HG03097 (cell line): ENCODE results near the gene ATG9B.

Source experiments
- ATAC-seq: cut with Tn5 transposase; IDR thresholded peaks from one replicate; pipeline ENCODE4 v1.9.1; 2021; ENCODE audit not compliant: unreplicated experiment, low FRiP score

ATG9B gene

DNA sequence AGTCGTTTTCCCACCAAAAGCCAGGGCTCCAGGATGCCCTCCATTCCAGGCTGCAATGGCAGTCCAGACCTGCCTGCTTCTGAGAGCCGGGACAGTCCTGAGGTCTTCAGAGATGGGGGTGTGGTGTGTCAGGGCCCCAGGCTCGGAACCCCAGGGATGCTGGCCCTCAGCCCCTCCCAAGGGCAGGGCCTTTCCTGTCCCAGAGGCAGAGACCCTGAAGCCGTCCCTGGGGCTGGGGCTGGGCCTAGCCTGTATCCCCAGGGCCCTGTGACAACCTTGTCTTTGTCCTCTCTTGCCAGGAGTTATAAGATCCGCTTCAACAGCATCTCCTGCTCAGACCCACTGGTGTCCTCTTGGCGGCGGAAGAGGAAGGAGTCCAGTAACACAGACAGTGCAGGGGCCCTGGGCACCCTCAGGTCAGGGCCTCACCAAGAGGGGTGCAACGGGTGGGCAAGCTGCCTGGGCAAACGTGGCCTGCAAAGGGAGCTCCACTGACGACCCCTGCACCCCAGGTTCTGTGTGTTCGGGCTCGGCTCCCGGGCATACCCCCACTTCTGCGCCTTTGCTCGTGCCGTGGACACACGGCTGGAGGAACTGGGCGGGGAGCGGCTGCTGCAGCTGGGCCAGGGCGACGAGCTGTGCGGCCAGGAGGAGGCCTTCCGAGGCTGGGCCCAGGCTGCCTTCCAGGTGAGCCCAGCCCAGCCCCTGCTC lies 17.5 kb downstream of the ATG9B start:
- no peak for ATAC-seq

- no peak for ATAC-seq
Measured at GRCh38 chr7:151005566-151005965, 18.7 kb downstream of the ATG9B start.

DNA sequence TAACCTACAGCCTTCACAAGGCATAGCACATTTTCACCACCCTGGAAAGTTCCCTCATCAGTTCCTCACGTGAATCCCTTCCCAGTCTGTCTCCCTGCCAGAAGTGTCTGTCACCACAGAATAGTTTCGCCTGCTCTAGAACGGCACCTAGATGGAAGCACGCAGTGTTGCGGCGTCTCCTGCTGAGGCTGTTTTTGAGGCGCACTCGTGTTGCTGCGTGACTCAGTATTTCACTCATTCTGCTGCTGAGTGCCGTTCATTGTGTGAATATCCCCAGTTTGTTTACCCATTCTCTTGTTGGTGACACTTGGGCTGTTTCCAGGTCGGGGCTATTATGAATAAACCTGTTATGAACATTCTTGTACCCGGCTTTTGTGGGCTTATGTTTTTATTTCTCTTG lies 20.7 kb downstream of the ATG9B start:
- no peak for ATAC-seq

DNA sequence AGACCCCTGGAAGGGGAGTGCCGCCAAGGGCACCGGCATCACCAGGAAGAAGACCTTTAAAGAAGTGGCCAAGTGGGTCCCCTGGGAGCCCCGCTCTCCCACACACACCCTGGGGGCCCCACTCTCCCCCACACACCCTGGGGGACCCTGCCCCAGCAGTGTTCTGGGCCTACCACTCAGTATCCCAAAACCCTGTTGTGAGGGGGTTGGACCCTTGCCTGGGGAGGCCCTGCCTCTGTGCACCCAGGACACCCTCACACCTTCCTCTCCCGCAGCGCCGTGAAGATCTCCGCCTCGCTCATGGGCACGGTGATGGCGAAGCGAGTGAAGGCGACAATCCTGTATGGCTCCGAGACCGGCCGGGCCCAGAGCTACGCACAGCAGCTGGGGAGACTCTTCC lies 22.7 kb downstream of the ATG9B start:
- no peak for ATAC-seq

GRCh38 chr7:151000897-151001495 lies 23.3 kb downstream of the ATG9B start:
- ATAC-seq = no peak

DNA sequence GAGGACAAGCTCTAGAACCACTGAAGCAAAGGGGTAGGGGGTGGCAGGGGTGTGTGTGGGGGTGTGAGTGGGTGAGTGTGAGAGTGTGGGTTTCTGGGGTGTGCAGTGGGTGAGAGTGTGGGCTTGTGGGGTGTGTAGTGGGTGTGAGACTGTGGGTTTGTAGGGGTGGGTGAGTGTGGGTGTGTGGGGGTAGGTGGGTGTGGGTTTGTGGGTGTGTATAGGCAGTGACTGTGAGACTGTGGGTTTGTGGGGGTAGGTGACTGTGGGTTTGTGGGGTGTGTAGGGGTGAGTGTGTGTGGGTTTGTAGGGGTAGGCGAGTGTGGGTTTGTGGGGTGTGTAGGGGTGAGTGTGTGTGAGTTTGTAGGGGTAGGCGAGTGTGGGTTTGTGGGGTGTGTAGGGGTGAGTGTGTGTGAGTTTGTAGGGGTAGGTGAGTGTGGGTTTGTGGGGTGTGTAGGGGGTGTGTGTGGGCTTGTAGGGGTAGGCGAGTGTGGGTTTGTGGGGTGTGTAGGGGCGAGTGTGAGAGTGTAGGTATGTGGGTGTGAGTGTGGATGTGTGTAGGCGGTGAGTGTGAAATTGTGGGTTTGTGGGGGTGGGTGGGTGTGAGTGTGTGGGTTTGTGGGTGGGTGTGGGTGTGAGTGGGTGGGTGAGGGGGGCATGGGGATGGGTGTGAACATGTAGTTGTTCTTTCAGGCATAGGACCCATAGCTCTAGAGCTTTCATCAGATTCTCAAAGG lies 24.6 kb downstream of the ATG9B start:
- ATAC-seq = no peak

- no peak for ATAC-seq
Measured at GRCh38 chr7:150999001-150999400, 25.3 kb downstream of the ATG9B start.

DNA sequence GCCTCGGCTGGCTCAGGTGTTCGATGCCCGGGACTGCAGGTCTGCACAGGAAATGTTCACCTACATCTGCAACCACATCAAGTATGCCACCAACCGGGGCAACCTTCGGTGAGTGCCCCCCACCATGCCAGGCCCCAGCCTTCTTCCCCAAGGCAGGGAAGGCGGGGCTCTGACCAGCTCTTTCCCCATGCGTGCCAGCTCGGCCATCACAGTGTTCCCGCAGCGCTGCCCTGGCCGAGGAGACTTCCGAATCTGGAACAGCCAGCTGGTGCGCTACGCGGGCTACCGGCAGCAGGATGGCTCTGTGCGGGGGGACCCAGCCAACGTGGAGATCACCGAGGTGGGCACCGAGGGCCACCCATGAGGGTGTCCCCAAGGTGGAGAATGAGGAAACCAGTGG lies 26.0 kb downstream of the ATG9B start:
- ATAC-seq = no peak

DNA sequence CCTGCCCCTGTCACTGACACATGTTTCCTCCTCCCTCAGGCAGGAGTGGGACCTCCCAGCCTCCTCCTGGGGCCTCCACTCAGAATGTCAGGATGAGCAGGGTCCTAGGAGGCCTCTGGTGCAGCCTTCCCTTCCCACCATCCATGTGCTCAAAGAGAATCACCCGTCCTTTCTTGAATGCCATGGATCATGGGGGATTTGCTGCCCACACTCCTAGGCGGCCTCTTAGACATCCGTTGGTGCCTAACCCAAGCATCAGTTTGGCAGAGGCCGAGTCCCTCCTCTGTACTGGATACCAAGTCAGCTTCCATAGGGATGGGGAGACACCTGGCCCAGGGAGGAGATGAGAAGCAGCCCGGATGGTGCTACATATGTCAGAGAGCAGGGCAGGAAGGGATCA lies 26.5 kb downstream of the ATG9B start:
- ATAC-seq = no peak

DNA sequence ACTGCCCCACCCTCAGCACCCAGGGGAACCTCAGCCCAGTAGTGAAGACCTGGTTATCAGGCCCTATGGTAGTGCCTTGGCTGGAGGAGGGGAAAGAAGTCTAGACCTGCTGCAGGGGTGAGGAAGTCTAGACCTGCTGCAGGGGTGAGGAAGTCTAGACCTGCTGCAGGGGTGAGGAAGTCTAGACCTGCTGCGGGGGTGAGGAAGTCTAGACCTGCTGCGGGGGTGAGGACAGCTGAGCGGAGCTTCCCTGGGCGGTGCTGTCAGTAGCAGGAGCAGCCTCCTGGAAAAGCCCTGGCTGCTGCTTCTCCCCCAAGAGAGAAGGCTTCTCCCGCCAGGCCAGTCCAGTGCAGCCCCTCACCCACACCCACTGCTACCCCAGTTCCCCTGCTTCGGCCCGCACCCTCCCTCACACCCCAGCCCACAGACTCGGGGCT lies 27.2 kb downstream of the ATG9B start:
- ATAC-seq = no peak

- no peak for ATAC-seq
Measured at GRCh38 chr7:150996376-150997074, 27.8 kb downstream of the ATG9B start.

DNA sequence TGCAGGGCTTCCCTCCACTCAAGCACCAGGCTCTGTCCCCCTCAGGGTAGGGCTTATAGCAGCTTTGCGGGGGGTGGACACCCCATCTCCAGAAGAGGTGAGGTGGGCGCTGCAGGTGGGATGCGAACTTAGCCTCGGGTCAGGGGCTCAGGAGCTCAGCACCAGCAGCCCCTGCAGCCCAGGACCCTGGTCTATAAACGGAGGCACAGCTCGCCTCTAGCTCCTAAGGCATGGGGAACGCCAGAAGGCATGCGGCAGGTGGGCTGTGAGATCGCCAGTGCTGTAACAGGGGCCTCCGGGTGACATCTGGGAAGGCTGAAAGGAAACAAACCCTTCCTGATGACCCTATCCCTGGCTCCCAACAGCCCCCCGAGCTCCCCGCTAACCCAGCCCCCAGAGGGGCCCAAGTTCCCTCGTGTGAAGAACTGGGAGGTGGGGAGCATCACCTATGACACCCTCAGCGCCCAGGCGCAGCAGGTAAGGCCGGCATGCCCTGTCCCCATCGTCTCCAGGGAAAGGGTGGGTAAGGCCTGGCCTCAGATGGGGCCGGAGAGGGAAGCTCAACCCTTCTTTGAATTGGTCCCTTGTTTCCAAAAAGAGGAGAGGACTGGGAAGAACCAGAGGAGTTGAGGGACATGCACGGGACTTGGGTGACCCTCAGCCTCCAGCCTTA lies 29.3 kb downstream of the ATG9B start:
- ATAC-seq = no peak

DNA sequence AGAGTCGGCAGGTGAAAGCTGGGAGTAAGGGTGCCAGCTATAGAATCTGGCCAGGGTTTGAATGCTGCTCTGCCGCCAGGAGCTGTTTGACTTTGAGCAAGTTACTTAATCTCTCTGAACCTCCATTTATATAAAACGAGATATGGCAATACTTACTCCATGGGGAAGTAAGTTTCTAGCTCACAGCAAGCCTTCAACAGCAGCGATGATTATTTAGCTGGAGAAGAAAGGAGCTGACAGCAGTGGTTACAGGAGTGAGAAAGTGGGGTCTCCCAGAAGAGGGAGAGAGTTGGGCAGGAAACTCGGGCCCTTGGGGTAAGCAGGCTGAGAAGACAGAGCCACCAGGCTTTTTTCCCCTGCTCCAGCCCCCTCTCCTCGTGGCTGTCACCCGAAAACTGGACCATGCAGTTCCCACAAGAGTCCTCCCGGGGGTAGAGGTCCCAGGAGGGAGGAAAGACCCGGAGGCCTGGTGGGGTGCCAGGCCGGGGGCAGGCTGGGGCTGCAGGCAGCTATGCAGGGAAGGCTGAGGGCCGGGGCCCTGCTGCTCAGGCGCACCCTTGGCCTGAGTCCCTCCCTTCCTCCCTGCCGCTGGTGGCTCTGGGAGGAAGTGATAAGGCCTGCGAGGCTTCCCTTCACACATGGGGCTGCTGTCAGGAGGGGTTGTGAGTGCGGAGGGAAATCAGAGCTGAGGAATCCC lies 30.0 kb downstream of the ATG9B start:
- ATAC-seq = no peak

DNA sequence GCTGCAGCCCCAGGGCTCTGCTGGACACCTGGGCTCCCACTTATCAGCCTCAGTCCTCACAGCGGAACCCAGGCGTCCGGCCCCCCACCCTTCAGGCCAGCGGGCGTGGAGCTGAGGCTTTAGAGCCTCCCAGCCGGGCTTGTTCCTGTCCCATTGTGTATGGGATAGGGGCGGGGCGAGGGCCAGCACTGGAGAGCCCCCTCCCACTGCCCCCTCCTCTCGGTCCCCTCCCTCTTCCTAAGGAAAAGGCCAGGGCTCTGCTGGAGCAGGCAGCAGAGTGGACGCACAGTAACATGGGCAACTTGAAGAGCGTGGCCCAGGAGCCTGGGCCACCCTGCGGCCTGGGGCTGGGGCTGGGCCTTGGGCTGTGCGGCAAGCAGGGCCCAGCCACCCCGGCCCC lies 30.8 kb downstream of the ATG9B start:
- ATAC-seq = no peak

DNA sequence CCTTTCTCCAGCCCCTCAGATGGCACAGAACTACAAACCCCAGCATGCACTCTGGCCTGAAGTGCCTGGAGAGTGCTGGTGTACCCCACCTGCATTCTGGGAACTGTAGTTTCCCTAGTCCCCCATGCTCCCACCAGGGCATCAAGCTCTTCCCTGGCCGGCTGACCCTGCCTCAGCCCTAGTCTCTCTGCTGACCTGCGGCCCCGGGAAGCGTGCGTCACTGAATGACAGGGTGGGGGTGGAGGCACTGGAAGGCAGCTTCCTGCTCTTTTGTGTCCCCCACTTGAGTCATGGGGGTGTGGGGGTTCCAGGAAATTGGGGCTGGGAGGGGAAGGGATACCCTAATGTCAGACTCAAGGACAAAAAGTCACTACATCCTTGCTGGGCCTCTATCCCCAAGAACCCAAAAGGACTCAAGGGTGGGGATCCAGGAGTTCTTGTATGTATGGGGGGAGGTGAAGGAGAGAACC lies 31.4 kb downstream of the ATG9B start:
- ATAC-seq = no peak

DNA sequence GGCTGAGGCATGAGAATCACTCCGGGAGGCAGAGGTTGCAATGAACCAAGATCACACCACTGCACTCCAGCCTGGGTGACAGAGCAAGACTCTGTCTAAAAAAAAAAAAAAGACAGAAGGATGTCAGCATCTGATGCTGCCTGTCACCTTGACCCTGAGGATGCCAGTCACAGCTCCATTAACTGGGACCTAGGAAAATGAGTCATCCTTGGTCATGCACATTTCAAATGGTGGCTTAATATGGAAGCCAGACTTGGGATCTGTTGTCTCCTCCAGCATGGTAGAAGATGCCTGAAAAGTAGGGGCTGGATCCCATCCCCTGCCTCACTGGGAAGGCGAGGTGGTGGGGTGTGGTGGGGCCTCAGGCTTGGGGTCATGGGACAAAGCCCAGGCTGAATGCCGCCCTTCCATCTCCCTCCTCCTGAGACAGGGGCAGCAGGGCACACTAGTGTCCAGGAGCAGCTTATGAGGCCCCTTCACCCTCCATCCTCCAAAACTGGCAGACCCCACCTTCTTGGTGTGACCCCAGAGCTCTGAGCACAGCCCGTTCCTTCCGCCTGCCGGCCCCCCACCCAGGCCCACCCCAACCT lies 32.1 kb downstream of the ATG9B start:
- no peak for ATAC-seq

GRCh38 chr7:150990416-150991186 lies 33.7 kb downstream of the ATG9B start, which contains the start of gene NOS3:
NOS3 (plus strand) TSS chr7:150991017; CDS start chr7:150993804, 2,787 bp downstream.
- ATAC-seq = no peak

DNA sequence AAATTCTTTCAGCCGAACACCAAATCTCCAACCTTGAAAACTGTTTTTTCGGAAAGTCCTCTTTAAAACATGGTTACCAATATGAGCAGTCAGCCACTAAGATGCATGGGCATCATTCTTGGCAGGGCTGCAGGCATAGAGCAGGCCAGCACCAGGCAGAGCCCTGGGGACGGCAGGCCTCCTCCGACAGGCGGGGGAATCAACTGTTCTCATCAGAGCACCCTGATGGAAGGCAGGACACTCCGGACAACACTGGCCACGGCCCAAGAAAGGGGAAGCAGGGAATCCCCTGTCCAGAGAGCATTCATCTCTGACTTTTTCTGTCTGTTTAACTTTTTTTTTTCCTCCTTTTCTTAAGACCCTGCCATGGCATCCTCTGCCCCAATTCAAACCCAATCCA lies 34.8 kb downstream of the ATG9B start:
- no peak for ATAC-seq
